ENCODE results near the gene KPNA6.

DNA sequence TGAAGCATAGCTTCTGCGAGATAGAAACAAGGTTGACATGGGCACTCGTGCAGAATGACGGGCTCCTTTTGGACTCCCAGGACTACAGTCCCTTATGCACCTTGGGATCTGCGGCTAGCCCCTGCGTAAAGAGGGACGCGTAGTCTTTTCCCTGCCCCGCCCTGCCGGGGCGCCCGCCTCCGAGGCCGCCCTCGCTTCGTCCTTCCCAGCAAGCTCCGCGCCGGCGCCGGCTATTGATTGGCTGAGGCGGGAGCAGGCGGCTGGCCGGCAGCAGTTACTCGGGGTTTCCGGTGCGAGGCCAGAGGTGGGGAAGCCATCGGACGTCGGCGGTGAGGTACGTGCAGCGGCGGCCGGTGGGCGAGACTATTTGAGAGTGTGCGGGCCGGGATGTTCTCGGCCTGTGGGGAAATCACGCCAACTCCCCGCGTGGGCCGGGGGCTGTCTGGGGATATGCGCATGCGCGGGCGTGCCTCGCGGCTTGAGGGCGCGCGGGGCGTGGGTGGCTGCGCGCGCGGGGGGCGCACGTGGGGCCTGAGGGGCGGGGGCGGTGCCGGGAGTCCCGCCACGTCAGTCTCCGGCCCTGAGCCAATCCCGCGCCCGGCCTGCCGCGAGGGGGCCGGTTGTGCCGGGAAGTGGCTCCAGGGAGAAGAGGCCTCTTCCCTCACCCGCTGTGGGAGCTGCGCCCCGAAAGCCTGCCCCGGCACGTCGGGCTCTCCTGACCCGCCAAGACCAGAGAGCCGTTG is 71.8 kb downstream of the KPNA6 start, which contains the start of gene TXLNA:
- TF ChIP-seq GATA2 (IDR thresholded peaks at IDR 0.05; ENCODE audit: low read depth, low read length) = no peak
- no peak for TF ChIP-seq GATA3 (IDR thresholded peaks at IDR 0.05; ENCODE audit: low read depth, low read length)

Measured in SH-SY5Y (cell line).